Brain microvascular endothelial cell (primary cell): ENCODE data around the gene STS.

Experiments used
- DNase-seq: peaks from one replicate; pipeline ENCODE4 v3.0.0-alpha.2; 2020
- H3K27ac ChIP-seq: fragments of 250-450 bp; sonication (Bioruptor Pico); 2 replicates; pipeline ENCODE4 v1.5.1; 2020; ENCODE audit warnings: mild to moderate bottlenecking, moderate library complexity
- H3K27me3 ChIP-seq: fragments of 250-450 bp; sonication (Bioruptor Pico); replicated peaks from 2 replicates; pipeline ENCODE4 v1.5.1; 2020; ENCODE audit warnings: mild to moderate bottlenecking
- H3K36me3 ChIP-seq: fragments of 250-450 bp; sonication (Bioruptor Pico); replicated peaks from 2 replicates; pipeline ENCODE4 v1.5.1; 2020; ENCODE audit warnings: mild to moderate bottlenecking
- H3K4me3 ChIP-seq: 2 replicates; pipeline ENCODE4 v1.5.1; 2011; ENCODE audit warnings: low read depth, mild to moderate bottlenecking, control low read depth, low read length, moderate library complexity
- CTCF ChIP-seq: IDR thresholded peaks from 2 replicates; pipeline ENCODE4 v1.5.1; 2011; ENCODE audit warnings: low read depth, mild to moderate bottlenecking, moderate library complexity, low read length, control low read depth, inconsistent platforms; ENCODE audit errors: missing control alignments
- in situ Hi-C: cut with HindIII; loops from 2 replicates; pipeline ENCODE4 v1.10.0; 2017; ENCODE audit warnings: low sequenced_read_pairs, low pct_ligation_motif_present

STS gene

GRCh38 chrX:7147978-7148854 lies 704 bp downstream of the STS start, which contains the start of gene PUDP:
PUDP (minus strand) TSS chrX:7148153; CDS start chrX:7148113, 40 bp downstream.
- H3K27ac ChIP-seq, result peak within 1 kb of the TSS; percentile 57
- H3K36me3 ChIP-seq, result no peaks in the 10 kb centered on the region
- peak; percentile 23 for TF ChIP-seq CTCF
- peak; percentile 80 for DNase-seq
- peak within 1 kb of the TSS; percentile 89 for H3K4me3 ChIP-seq
- in situ Hi-C loops, result no loop called here
- H3K27me3 ChIP-seq, result no peaks in the 10 kb centered on the region

GRCh38 chrX:7149411-7149810 lies 1.9 kb downstream of the STS start:
- H3K4me3 ChIP-seq, result no peak overlapping the region
- H3K36me3 ChIP-seq, result no peaks in the 10 kb centered on the region
- TF ChIP-seq CTCF, result no peak
- H3K27ac ChIP-seq, result no peak overlapping the region
- no peak for DNase-seq
- no peaks in the 10 kb centered on the region for H3K27me3 ChIP-seq
- in situ Hi-C loops, result no loop called here

- Histone ChIP-seq H3K4me3 (no peak overlapping the region), H3K36me3 (no peaks in the 10 kb centered on the region), H3K27me3 (no peaks in the 10 kb centered on the region), H3K27ac (no peak overlapping the region)
- no peak for DNase-seq
- in situ Hi-C loops, result no loop called here
- TF ChIP-seq CTCF, result no peak
These were observed 5.7 kb downstream of the STS start for GRCh38 chrX:7153231-7153630.

- Histone ChIP-seq H3K27ac (no peak overlapping the region), H3K27me3 (no peaks in the 10 kb centered on the region), H3K4me3 (no peak overlapping the region), H3K36me3 (no peaks in the 10 kb centered on the region)
- TF ChIP-seq CTCF, result no peak
- in situ Hi-C loops, result no loop called here
- no peak for DNase-seq
These were observed 6.6 kb downstream of the STS start for GRCh38 chrX:7154041-7154597.

GRCh38 chrX:7155163-7155562 lies 7.7 kb downstream of the STS start:
- no peak overlapping the region for H3K27ac ChIP-seq
- H3K36me3 ChIP-seq, result no peaks in the 10 kb centered on the region
- no peak overlapping the region for H3K4me3 ChIP-seq
- in situ Hi-C loops, result no loop called here
- TF ChIP-seq CTCF, result no peak
- H3K27me3 ChIP-seq, result no peaks in the 10 kb centered on the region
- no peak for DNase-seq
